B cell (primary cell): ENCODE measurements around the gene INPP4A. TPM values are rescaled to one million over a fixed set of nuclear protein-coding genes. Genes with fewer than 3 reads are reported as not detected.

Experiments
- ATAC-seq: fragments of 200-7000 bp; cut with Tn5 transposase; one replicate; pipeline ENCODE4 v1.10.0; 2021; ENCODE audit warnings: low read depth, mild to moderate bottlenecking, moderate number of reproducible peaks, moderate library complexity
- CTCF ChIA-PET: fragments of 350-600 bp; sonication (Branson Sonifier 250); formaldehyde crosslinking; loops from one replicate; lab custom pipeline; 2021; ENCODE audit warnings: antibody characterized with exemption, inconsistent platforms; lab: Charles Lee
- POLR2A ChIA-PET: fragments of 350-600 bp; sonication (Branson Sonifier 250); formaldehyde crosslinking; loops from one replicate; lab custom pipeline; 2021; ENCODE audit warnings: antibody characterized with exemption; lab: Charles Lee
- DNase-seq: peaks from one replicate; pipeline ENCODE4 v3.0.0; 2013
- H2AFZ ChIP-seq: 2 replicates; pipeline ENCODE4 v1.6.1; 2012; ENCODE audit warnings: mild to moderate bottlenecking, low read depth, low read length; ENCODE audit not compliant: insufficient read depth, poor library complexity, severe bottlenecking
- H3K27ac ChIP-seq, 2 donors: 1 replicate in 1 of 2; 2 replicates in 1 of 2; pipeline ENCODE4 v1.5.1; 2012 to 2013; ENCODE audit warnings: low read length in 2 of 2, mild to moderate bottlenecking in 2 of 2, moderate library complexity in 1 of 2
- H3K27me3 ChIP-seq, 4 experiments: fragments of 200-600 bp in 1 of 4; sonication (generic) in 1 of 4; replicated peaks in 1 of 4; 1 replicate in 2 of 4; 2 replicates in 2 of 4; pipeline versions ENCODE4 v1.6.1 to v1.7.0; 2013 to 2016; ENCODE audit warnings: low read length in 3 of 4, mild to moderate bottlenecking in 2 of 4, mixed read lengths in 1 of 4, moderate library complexity in 1 of 4; ENCODE audit not compliant: insufficient read depth in 4 of 4, control insufficient read depth in 3 of 4; ENCODE audit errors: control extremely low read depth in 1 of 4
- H3K36me3 ChIP-seq, 2 experiments: replicated peaks in 1 of 2; 1 replicate in 1 of 2; 2 replicates in 1 of 2; pipeline versions ENCODE4 v1.6.1 to v1.7.1; 2013; ENCODE audit warnings: low read length in 1 of 2; ENCODE audit not compliant: insufficient read depth in 2 of 2, control insufficient read depth in 1 of 2; ENCODE audit errors: control extremely low read depth in 1 of 2, extremely low read depth in 1 of 2
- H3K4me1 ChIP-seq, 2 donors: fragments of 200-600 bp in 1 of 2; sonication (generic) in 1 of 2; 1 replicate in 1 of 2; 2 replicates in 1 of 2; pipeline versions ENCODE4 v1.5.1 to v1.6.1; 2013 to 2017; ENCODE audit warnings: low read length in 2 of 2; ENCODE audit not compliant: control insufficient read depth in 2 of 2, insufficient read depth in 2 of 2
- H3K4me2 ChIP-seq: replicated peaks from 2 replicates; pipeline ENCODE3; 2012; ENCODE audit warnings: mild to moderate bottlenecking, low read depth, low read length; ENCODE audit not compliant: poor library complexity, severe bottlenecking
- H3K4me3 ChIP-seq, 5 experiments: fragments of 200-600 bp in 1 of 5; sonication (generic) in 1 of 5; 1 replicate in 3 of 5; 2 replicates in 2 of 5; pipeline versions ENCODE4 v1.5.1 to v1.7.0; 2011 to 2016; ENCODE audit warnings: low read length in 4 of 5, mild to moderate bottlenecking in 4 of 5, low read depth in 2 of 5, control low read depth in 1 of 5, moderate library complexity in 1 of 5; ENCODE audit not compliant: insufficient read depth in 1 of 5; ENCODE audit errors: control extremely low read depth in 1 of 5, extremely low read depth in 1 of 5
- H3K79me2 ChIP-seq: fragments of 200-600 bp; sonication (generic); one replicate; pipeline ENCODE4 v1.6.0; 2016; ENCODE audit warnings: low read length; ENCODE audit not compliant: control insufficient read depth, insufficient read depth
- H3K9ac ChIP-seq: fragments of 200-600 bp; sonication (generic); 2 replicates; pipeline ENCODE4 v1.6.1; 2017; ENCODE audit warnings: mild to moderate bottlenecking, low read length, moderate library complexity
- H3K9me3 ChIP-seq, 3 donors: one replicate each; pipeline versions ENCODE4 v1.6.1 to v1.7.1; 2013; ENCODE audit warnings: low read length in 2 of 3; ENCODE audit not compliant: control insufficient read depth in 2 of 3, insufficient read depth in 1 of 3; ENCODE audit errors: control extremely low read depth in 1 of 3
- H4K20me1 ChIP-seq: 2 replicates; pipeline ENCODE4 v1.6.0; 2012; ENCODE audit warnings: mild to moderate bottlenecking, low read length; ENCODE audit not compliant: insufficient read depth, control insufficient read depth, poor library complexity, severe bottlenecking
- H3K27ac Mint-ChIP-seq: one replicate; pipeline ENCODE4 v1.8.0; 2021; ENCODE audit warnings: mixed read lengths
- H3K27me3 Mint-ChIP-seq: one replicate; pipeline ENCODE4 v1.8.0; 2021; ENCODE audit warnings: mixed read lengths
- H3K4me1 Mint-ChIP-seq: one replicate; pipeline ENCODE4 v1.8.0; 2021; ENCODE audit warnings: mixed read lengths
- H3K4me3 Mint-ChIP-seq: one replicate; pipeline ENCODE4 v1.8.0; 2021; ENCODE audit warnings: mixed read lengths
- H3K9me3 Mint-ChIP-seq: one replicate; pipeline ENCODE4 v1.8.0; 2022; ENCODE audit warnings: mixed read lengths; ENCODE audit not compliant: insufficient read depth
- EZH2 ChIP-seq: IDR thresholded peaks from 2 replicates; pipeline ENCODE4 v1.6.1; 2012; ENCODE audit warnings: borderline replicate concordance, low read depth, mild to moderate bottlenecking, moderate library complexity, low read length; ENCODE audit not compliant: insufficient read depth, poor library complexity, severe bottlenecking
- WGBS: methylation state at CpG from one replicate; pipeline ENCODE4 v1.1.5; 2013; ENCODE audit warnings: missing lambda C conversion rate; ENCODE audit not compliant: insufficient coverage; 5-methylcytosine and 5-hydroxymethylcytosine counted together
- intact Hi-C: fragments of 100-400 bp; cut with micrococcal nuclease; formaldehyde crosslinking; loops from one replicate; pipeline ENCODE4 v1.10.0; 2022
- polyA plus RNA-seq: library from polyadenylated mRNA; depleted of rRNA; stranded (reverse); fragments of >200 nt; gene quantifications from 2 replicates; pipeline ENCODE4 v1.2.3, GENCODE V29; 2012
- total RNA-seq, 2 donors: library from RNA; stranded (reverse); fragments of 120-200 nt in 1 of 2; gene quantifications; 1 replicate in 1 of 2; 2 replicates in 1 of 2; pipeline versions ENCODE4 v1.2.3 to v1.2.4, GENCODE V29; 2013 to 2022
- TF ChIP-seq, protein P1 (sequence below): fragments of 200-600 bp; IDR thresholded peaks from one replicate; pipeline ENCODE4 v1.8.0; 2022; ENCODE audit warnings: antibody characterized with exemption, mild to moderate bottlenecking

The INPP4A gene
- total and polyA plus RNA-seq, 2 donors (not counting 1 experiment from before 2014, with no cell fraction given), result 10.7 to 22.5 TPM

DNA sequence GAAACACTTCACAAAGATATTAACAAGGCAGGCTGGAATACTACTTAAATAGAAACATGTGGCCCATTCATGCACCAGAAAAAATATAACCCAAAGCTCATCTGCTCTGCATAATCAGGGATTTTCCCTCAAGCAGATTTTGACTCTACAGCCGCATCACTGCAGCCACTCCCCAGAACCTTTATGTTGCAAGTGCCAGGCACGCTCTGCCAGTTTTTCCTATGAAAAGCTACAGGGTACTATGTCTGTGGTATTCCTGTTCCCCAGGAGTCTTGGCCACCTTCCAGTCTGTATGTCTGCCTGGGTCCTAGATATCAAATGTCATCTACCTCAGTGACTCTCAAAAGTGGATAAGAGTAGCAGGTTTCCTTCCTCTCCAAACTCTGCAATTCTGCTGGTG, 159.9 kb downstream of the INPP4A start:
- no peak for TF ChIP-seq EZH2
- TF ChIP-seq, protein P1, sequence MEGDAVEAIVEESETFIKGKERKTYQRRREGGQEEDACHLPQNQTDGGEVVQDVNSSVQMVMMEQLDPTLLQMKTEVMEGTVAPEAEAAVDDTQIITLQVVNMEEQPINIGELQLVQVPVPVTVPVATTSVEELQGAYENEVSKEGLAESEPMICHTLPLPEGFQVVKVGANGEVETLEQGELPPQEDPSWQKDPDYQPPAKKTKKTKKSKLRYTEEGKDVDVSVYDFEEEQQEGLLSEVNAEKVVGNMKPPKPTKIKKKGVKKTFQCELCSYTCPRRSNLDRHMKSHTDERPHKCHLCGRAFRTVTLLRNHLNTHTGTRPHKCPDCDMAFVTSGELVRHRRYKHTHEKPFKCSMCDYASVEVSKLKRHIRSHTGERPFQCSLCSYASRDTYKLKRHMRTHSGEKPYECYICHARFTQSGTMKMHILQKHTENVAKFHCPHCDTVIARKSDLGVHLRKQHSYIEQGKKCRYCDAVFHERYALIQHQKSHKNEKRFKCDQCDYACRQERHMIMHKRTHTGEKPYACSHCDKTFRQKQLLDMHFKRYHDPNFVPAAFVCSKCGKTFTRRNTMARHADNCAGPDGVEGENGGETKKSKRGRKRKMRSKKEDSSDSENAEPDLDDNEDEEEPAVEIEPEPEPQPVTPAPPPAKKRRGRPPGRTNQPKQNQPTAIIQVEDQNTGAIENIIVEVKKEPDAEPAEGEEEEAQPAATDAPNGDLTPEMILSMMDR, result no peak
- WGBS, result no CpG with 5 or more reads among the region's 2 CpGs
- Histone ChIP-seq H3K9me3 (no peaks in the 10 kb centered on the region), H3K9ac (no peak overlapping the region), H3K27me3 (no peaks in the 10 kb centered on the region), H3K4me2 (no peak overlapping the region), H3K27ac (peak overlapping the region in 1 of 2 donors; percentile 10), H3K4me1 (peaks cover 22% of the 10 kb centered on the region in 2 donors), H3K79me2 (peaks cover 36% of the 10 kb centered on the region), H3K4me3 (no peak overlapping the region), H2AFZ (no peak overlapping the region), H4K20me1 (peaks cover 19% of the 10 kb centered on the region), H3K36me3 (peaks cover 9 to 34% of the 10 kb centered on the region in 2 experiments)
- Mint-ChIP-seq H3K4me1 (peaks cover 44% of the 10 kb centered on the region), H3K27me3 (no peaks in the 10 kb centered on the region), H3K4me3 (no peak overlapping the region), H3K27ac (peak overlapping the region; percentile 10), H3K9me3 (no peaks in the 10 kb centered on the region)
- ChIA-PET CTCF (interaction anchor here (1.0 kb wide), 1 partner anchor 45 kb away, joined by 3 read pairs; no protein-coding TSS in a partner anchor), POLR2A (no interaction called here)
- no peak for ATAC-seq
- intact Hi-C loops, result loop anchor here (10.0 kb wide), 1 partner anchor 160 kb away; the partner anchor contains the start of gene INPP4A
- no peak for DNase-seq

DNA sequence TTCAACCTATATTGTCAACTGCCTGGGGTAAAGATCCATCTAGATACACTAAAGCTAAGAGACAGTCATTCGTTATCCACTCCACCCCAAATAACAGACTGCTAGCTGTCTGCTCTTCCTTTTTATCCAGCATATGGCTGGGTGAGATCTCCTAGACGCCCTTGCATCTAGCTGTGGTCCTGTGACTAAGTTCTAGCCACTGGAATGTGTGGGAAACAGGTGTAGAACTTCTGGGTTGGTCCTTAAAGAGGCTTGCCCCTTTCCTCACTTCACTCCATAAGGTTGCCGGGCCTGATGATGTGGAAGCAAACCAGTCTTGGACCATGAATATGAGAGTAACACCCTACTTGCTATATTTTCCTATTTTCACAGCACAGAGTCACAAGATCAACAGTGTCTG, 160.4 kb downstream of the INPP4A start:
- no peak overlapping the region for H3K27ac ChIP-seq
- POLR2A ChIA-PET, result no interaction called here
- H3K27me3 ChIP-seq, result no peaks in the 10 kb centered on the region
- WGBS, result no CpG with 5 or more reads among the region's 3 CpGs
- H3K79me2 ChIP-seq, result peaks cover 40% of the 10 kb centered on the region
- H3K9me3 ChIP-seq, result no peaks in the 10 kb centered on the region
- peaks cover 19% of the 10 kb centered on the region for H4K20me1 ChIP-seq
- H3K4me3 ChIP-seq, result no peak overlapping the region
- H2AFZ ChIP-seq, result no peak overlapping the region
- H3K27ac Mint-ChIP-seq, result peak overlapping the region; percentile 42
- CTCF ChIA-PET, result interaction anchor here (0.8 to 1.0 kb wide), 2 partner anchors 44 to 193 kb away, joined by 3 to 4 read pairs; no protein-coding TSS in a partner anchor
- no peak overlapping the region for H3K4me3 Mint-ChIP-seq
- TF ChIP-seq, protein P1, result no peak
- TF ChIP-seq EZH2, result no peak
- H3K9me3 Mint-ChIP-seq, result no peaks in the 10 kb centered on the region
- no peak for ATAC-seq
- H3K4me1 ChIP-seq, result peaks cover 27 to 28% of the 10 kb centered on the region in 2 donors
- peaks cover 50% of the 10 kb centered on the region for H3K4me1 Mint-ChIP-seq
- intact Hi-C loops, result loop anchor here (5.0 to 10.0 kb wide), 3 partner anchors 160 to 1957 kb away; partner anchors contain the start of genes EIF5B, INPP4A, PDCL3 and TXNDC9
- no peak overlapping the region for H3K9ac ChIP-seq
- DNase-seq, result no peak
- peaks cover 6 to 28% of the 10 kb centered on the region in 2 experiments for H3K36me3 ChIP-seq
- no peaks in the 10 kb centered on the region for H3K27me3 Mint-ChIP-seq
- H3K4me2 ChIP-seq, result no peak overlapping the region
